Cardiac septum (tissue), 1 donor: Measurements from ENCODE around the gene CHURC1. TPM values are rescaled to one million over a fixed set of nuclear protein-coding genes. Genes with fewer than 3 reads are reported as not detected.
"Not testable (repeated sequence)": the region's sequence is repeated elsewhere in the genome, so short reads cannot be mapped to it uniquely, and the experiment has no call there.

Experiments used
- DNase-seq: peaks from one replicate; pipeline ENCODE4 v3.0.0-alpha.2; 2020; ENCODE audit warnings: low spot score
- intact Hi-C: fragments of 100-400 bp; cut with DNase I; formaldehyde crosslinking; loops from one replicate; pipeline ENCODE4 v1.14.0; 2022
- total RNA-seq: library from RNA; stranded (reverse); fragmentation: NEBNext Ultra II Directional; extraction: Animal tissue kit (Norgen Biotek cat#: 25700); gene quantifications from one replicate; pipeline ENCODE4 v1.2.1, GENCODE V29; 2021
- donor health status: DM: no; HTN: no; CAD: no.

The CHURC1 gene
- total RNA-seq, 1 donor from 2014 or later = 82.6 TPM

GRCh38 chr14:64891839-64892375 lies 22.3 kb upstream of the CHURC1 start:
- intact Hi-C loops = loop anchor here (5.0 kb wide), 3 partner anchors 70 to 220 kb away; no protein-coding TSS in a partner anchor
- no peak for DNase-seq

DNA sequence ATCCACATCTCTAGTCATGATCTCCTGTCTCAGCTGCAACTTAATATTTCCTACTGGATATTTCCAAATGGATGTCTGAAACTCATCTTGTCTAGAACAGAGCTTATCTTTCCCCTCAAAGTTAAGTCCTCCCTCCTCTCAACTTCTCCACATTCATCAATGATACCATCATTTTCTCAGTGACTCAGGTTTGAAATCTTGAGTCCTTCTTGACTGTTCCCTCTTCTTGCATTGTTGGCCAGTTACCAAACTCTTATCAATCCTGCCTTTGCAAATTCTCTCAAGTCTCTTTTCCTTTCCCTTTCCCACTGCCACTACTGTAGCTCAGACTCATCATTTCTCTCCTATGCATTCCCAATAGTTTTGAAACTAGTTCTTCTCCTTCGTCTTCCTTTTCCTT lies 14.3 kb upstream of the CHURC1 start:
- DNase-seq = no peak
- intact Hi-C loops = no loop called here

- intact Hi-C loops = no loop called here
- no peak for DNase-seq
Measured at GRCh38 chr14:64906022-64906421, 8.2 kb upstream of the CHURC1 start.

GRCh38 chr14:64910847-64911495 lies 3.3 kb upstream of the CHURC1 start:
- no peak for DNase-seq
- intact Hi-C loops = loop anchor here (5.0 kb wide), 1 partner anchor 61 kb away; the partner anchor contains the start of gene RAB15

DNA sequence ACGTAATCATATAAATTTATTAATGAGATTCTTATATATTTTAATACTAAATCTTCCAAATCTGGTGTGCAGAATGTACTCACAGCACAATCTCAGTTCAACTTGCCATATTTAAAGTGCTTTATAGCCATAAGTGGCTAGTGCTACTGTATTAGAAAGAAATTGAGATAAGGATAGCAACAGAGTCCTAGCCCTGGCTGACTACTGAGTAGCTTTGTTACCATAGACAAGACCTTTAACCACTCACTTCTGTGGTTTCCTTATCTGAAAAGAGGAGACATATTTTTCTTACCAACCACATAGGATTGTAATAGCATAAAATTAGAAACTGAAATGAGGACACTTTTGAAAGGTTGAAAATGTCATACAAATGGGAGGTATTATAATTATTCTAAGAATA lies 2.0 kb upstream of the CHURC1 start:
- intact Hi-C loops = loop anchor here (5.0 kb wide), 1 partner anchor 60 kb away; the partner anchor contains the start of gene RAB15

GRCh38 chr14:64913477-64913876 lies 778 bp upstream of the CHURC1 start:
- intact Hi-C loops = loop anchor here (5.0 kb wide), 1 partner anchor 59 kb away; the partner anchor contains the start of gene RAB15

More for the DNA sequence above, 2.0 kb upstream of the CHURC1 start:
- DNase-seq = no peak

GRCh38 chr14:64915029-64915424 lies 772 bp downstream of the CHURC1 start:
- DNase-seq = no peak
- intact Hi-C loops = no loop called here

More at GRCh38 chr14:64913477-64913876, 778 bp upstream of the CHURC1 start:
- not testable (repeated sequence) for DNase-seq

DNA sequence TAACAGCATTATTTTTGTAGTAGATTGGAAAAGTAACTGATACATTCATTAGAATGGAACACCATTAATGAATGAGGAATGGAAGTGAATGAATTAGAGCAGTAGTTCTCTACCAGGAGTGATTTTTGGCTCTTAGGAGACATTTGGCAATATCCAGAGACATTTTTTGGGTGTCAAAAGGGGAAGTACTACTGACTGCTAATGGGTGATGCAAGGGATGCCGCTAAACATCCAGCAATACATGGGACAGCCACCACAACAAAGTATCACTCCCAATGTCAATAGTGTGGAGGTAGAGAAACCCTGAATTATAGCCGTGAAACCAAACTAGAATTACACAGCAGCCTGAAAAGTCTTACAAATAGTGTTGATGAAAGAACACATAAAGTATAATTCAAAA lies 1.5 kb downstream of the CHURC1 start:
- intact Hi-C loops = no loop called here
- no peak for DNase-seq

DNA sequence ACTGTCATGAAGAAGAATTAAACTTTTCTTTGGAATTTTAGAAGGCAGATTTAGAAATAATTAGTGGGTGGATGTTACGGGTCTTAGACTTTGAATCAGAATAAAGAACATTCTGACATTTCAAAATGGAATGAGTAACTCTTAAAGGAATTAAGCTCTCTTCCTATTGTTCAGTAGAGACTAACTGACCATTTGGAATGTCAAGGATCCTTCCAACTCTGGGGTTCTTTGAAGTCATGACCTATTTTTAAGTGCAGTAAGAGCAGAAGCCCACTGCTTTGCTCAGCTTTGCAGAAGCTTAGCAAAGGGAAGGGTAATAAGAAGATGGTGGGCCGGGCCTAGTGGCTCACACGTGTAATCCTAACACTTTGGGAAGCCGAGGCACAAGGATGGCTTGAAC lies 4.0 kb downstream of the CHURC1 start:
- intact Hi-C loops = no loop called here
- DNase-seq = no peak

DNA sequence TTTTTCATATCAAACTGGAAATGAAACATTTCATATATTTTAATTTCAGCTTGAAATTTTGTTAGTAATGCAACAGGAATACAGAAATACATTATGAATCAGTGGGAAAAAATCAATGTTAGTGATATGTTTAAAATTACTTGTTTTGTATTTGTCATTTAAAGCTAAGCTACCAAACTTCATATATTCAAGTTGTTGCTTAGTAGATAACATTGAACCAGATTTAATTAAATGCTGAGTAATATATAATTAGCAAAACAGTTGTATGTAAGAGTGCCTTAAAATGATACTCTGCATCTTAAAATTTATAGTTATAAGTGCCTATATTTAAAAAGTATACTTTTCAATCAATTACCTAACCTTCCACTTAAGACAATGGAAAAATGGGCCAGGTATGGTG lies 5.0 kb downstream of the CHURC1 start:
- no peak for DNase-seq
- intact Hi-C loops = no loop called here

- DNase-seq = no peak
- intact Hi-C loops = no loop called here
Measured at GRCh38 chr14:64919618-64920017, 5.4 kb downstream of the CHURC1 start.

DNA sequence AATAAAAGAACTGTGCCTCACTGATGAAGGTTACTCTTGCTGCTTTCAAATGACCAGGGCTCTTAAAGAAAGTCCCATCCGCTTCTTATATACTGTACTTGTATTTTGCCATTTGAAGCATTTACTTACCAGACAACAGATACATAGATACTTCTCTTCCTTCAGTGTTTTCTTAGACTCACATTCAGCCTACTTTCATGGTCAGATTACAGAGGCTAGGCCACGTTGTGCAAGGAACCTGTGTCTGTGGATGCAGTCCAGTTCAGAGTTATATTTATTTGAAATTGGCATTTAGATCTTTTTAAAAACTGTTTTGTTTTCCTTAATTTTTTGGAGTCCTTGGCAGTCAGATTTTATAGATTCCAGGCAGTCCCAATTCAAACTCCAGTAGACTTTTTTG lies 6.2 kb downstream of the CHURC1 start:
- intact Hi-C loops = no loop called here
- no peak for DNase-seq

GRCh38 chr14:64923015-64923414 lies 8.8 kb downstream of the CHURC1 start:
- DNase-seq = no peak
- intact Hi-C loops = no loop called here

DNA sequence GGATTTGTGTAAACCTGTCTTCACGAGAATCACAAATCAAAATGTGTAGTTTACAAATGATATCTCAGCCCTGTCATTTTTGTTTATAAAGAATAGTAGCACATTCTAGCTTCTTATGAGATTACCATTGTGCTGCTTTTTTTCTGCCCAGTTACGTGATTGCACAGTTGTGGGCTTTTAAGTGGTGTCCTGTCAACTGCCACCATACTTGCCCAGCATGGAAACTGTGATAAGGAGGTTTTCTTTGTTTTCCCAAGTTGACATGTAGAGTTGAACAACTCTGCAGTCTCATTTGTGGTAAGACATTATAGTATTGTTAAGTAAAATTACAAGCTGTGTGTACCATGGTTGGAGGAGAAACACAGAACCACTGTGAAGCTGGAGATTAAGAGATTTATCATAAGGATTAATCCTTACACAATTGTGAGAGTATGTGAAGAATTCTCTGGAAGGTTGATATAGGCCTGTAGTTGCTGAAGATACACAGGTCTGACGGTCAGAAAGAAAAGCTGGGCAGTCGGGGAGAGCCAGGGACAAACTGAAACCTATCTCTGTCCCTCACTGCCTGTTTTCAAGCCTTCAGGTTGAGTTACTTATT lies 12.2 kb downstream of the CHURC1 start:
- intact Hi-C loops = no loop called here
- DNase-seq = no peak

GRCh38 chr14:64927031-64927430 lies 12.8 kb downstream of the CHURC1 start:
- intact Hi-C loops = no loop called here

GRCh38 chr14:64928239-64929013 lies 14.2 kb downstream of the CHURC1 start:
- intact Hi-C loops = no loop called here
- no peak for DNase-seq

More at GRCh38 chr14:64927031-64927430, 12.8 kb downstream of the CHURC1 start:
- no peak for DNase-seq

DNA sequence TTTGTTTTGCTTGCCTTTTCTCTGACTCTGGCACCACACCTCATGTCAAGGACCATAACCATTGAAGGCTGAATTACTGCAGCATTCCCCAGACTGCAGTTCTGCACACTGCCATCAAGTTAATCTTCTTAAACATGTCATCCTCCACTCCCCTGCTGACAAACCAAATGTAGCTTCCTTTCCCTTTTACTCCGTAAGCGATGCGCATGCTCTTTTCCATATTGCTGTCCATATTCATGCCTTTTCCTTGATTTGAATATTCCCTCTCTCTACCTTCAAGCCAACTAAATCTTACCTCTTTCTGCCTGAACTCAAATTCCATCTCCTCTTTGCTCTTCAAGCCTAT lies 14.7 kb downstream of the CHURC1 start:
- DNase-seq = no peak
- intact Hi-C loops = no loop called here

DNA sequence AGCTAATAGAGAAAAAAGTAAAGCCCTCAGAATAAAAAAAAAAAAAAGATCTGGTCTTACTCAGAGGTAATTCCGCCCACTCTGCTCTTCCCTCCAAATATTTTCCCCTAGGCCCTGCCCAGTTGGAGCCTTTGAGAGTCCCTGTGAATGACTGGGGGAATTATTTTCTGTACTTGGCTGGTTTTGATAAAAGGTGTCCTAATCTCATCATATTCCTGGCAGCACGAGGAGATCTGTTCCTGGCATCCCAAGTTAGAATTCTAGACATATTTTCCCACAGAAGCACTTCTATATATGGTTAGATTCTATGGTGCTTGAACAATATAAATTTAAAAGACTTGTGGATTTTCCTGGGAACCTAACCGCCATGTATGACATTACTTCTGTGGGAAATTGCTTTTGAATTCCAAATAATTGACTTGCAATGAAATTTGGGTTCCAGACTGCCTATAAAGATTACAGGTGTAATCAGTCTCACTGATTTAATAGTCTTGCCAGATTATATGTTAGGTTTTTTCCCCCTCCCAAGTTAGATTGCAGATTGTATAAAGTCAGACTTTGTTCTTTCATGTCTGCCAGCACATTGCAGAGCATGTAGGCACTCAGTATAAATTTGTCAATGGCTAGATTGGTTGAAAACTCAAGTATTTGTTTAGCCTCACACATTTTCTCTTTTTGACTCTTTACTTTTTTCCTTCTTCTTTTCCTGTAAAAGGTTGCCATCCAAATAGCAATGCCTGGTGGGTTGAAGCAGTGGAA lies 16.0 kb downstream of the CHURC1 start:
- intact Hi-C loops = no loop called here

GRCh38 chr14:64931123-64931522 lies 16.9 kb downstream of the CHURC1 start:
- DNase-seq = no peak
- intact Hi-C loops = no loop called here

More for the DNA sequence above, 16.0 kb downstream of the CHURC1 start:
- DNase-seq = no peak

DNA sequence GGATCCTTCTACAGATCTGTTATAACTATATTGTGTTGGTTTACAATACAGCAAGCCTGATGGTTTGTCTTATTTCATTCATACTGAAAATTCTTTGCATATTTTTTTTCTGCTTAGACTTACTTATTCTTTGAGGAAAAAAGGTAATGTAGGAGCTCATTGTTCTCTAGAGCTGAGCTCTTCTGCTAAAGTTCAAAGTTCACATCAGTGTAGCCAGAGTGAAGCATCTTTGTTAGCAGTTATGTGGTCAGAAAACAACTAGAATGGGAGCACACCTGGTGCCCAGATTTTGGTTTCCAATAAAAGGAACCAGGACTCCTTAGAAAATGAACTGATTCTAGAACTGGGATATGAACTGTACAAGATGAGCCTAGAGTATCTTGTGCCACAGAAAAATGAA lies 18.0 kb downstream of the CHURC1 start:
- no peak for DNase-seq
- intact Hi-C loops = no loop called here
